Upper lobe of left lung (tissue), 4 donors: Measurements from ENCODE around the gene TRIM15.

Source experiments
- EP300 ChIP-seq, 4 donors: sonication (generic); formaldehyde crosslinking; IDR thresholded peaks; one replicate each; pipeline ENCODE4 v1.5.1; 2017; ENCODE audit warnings: antibody characterized with exemption in 4 of 4, control low read depth in 2 of 4
- POLR2AphosphoS5 ChIP-seq, 2 donors: sonication (generic); formaldehyde crosslinking; IDR thresholded peaks; one replicate each; pipeline ENCODE4 v1.5.1; 2017; ENCODE audit warnings: antibody characterized with exemption in 2 of 2
- TF ChIP-seq, protein P1 (sequence below), 6 experiments: fragments of 450-650 bp in 4 of 6; fragments of 200-600 bp in 2 of 6; sonication (generic) in 2 of 6; IDR thresholded peaks; one replicate each; pipeline ENCODE4 v1.5.1; 2016 to 2019; ENCODE audit warnings: antibody characterized with exemption in 6 of 6

DNA sequence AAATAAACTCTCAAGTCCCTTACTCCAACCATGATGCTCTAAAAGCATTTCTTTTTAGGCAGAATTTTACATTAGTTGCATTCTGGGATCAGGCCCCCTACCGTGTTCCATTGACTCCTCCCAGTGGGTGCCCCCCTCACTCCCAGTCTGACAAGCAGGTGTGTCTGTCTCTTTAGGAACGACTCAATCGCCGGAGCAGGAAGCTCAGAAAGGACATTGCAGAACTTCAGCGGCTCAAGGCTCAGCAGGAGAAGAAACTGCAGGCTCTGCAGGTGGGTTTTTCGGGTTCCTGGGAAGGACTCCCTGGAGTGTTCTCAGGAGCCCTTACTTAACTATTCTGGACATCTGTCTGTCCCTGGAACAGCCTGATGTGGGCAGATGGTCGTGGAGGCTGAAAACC is 17.5 kb upstream of the TRIM15 start:
- TF ChIP-seq, protein P1, sequence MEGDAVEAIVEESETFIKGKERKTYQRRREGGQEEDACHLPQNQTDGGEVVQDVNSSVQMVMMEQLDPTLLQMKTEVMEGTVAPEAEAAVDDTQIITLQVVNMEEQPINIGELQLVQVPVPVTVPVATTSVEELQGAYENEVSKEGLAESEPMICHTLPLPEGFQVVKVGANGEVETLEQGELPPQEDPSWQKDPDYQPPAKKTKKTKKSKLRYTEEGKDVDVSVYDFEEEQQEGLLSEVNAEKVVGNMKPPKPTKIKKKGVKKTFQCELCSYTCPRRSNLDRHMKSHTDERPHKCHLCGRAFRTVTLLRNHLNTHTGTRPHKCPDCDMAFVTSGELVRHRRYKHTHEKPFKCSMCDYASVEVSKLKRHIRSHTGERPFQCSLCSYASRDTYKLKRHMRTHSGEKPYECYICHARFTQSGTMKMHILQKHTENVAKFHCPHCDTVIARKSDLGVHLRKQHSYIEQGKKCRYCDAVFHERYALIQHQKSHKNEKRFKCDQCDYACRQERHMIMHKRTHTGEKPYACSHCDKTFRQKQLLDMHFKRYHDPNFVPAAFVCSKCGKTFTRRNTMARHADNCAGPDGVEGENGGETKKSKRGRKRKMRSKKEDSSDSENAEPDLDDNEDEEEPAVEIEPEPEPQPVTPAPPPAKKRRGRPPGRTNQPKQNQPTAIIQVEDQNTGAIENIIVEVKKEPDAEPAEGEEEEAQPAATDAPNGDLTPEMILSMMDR (IDR thresholded peaks at IDR 0.05), result no peak
- TF ChIP-seq EP300 (IDR thresholded peaks at IDR 0.05) (no peak), POLR2AphosphoS5 (IDR thresholded peaks at IDR 0.05) (no peak)
